ENCODE measurements around the gene LTA. TPM values are rescaled to one million over a fixed set of nuclear protein-coding genes. Genes with fewer than 3 reads are reported as not detected.

The LTA gene
- total and polyA plus RNA-seq, 8 donors = 0.05 to 1.3 (median 0.14) TPM; not detected in 4

GRCh38 chr6:31577579-31577966 lies 5.5 kb downstream of the LTA start:
- no peaks in the 10 kb centered on the region for H3K27me3 ChIP-seq
- no peaks in the 10 kb centered on the region for H3K9me3 ChIP-seq
- ATAC-seq (no peak), DNase-seq (no peak), FAIRE-seq (no peak)
- H3K27ac ChIP-seq = peak overlapping the region in 2 of 4 donors; percentile 51 to 68
- H3K36me3 ChIP-seq = no peaks in the 10 kb centered on the region
- intact Hi-C loops (cut with DNase I) = no loop called here
- 82 to 83% methylated on average over 3 of the region's 3 CpGs for WGBS, 2 donors
- no peak overlapping the region for H3K4me3 ChIP-seq
- TF ChIP-seq CTCF (IDR thresholded peaks at IDR 0.05) = no peak
- peaks cover 0 to 14% (median 12%) of the 10 kb centered on the region in 3 donors for H3K4me1 ChIP-seq

- FAIRE-seq (no peak), ATAC-seq (peak; percentile 23 to 57 (median 44)), DNase-seq (peak in 5 of 6 donors; percentile 55 to 66 (median 61))
- Histone ChIP-seq H3K27ac (peak overlapping the region in 2 of 4 donors; percentile 59 to 68), H3K36me3 (no peaks in the 10 kb centered on the region), H3K4me1 (peaks cover 0 to 14% (median 12%) of the 10 kb centered on the region in 3 donors), H3K4me3 (no peak overlapping the region), H3K27me3 (no peaks in the 10 kb centered on the region), H3K9me3 (no peaks in the 10 kb centered on the region)
- no peak for TF ChIP-seq CTCF (IDR thresholded peaks at IDR 0.05)
- intact Hi-C loops (cut with DNase I) = no loop called here
- 58 to 60% methylated on average over 12 of the region's 12 CpGs for WGBS, 2 donors
Measured at GRCh38 chr6:31578184-31579118, 6.4 kb downstream of the LTA start.

GRCh38 chr6:31579119-31579505 lies 7.0 kb downstream of the LTA start:
- WGBS, 2 donors = 94% methylated on average over 3 of the region's 3 CpGs
- no peak for TF ChIP-seq CTCF (IDR thresholded peaks at IDR 0.05)
- DNase-seq = no peak
- no peak for FAIRE-seq
- intact Hi-C loops (cut with DNase I) = no loop called here
- ATAC-seq = no peak
- Histone ChIP-seq H3K27me3 (no peaks in the 10 kb centered on the region), H3K4me1 (peaks cover 0 to 14% (median 12%) of the 10 kb centered on the region in 3 donors), H3K27ac (peak overlapping the region in 2 of 4 donors; percentile 59 to 68), H3K36me3 (no peaks in the 10 kb centered on the region), H3K4me3 (no peak overlapping the region), H3K9me3 (no peaks in the 10 kb centered on the region)

- Histone ChIP-seq H3K9me3 (no peaks in the 10 kb centered on the region), H3K27ac (no peak overlapping the region), H3K4me1 (peaks cover 0 to 14% (median 12%) of the 10 kb centered on the region in 3 donors), H3K36me3 (no peaks in the 10 kb centered on the region), H3K4me3 (peak overlapping the region in 1 of 4 donors; percentile 72), H3K27me3 (no peaks in the 10 kb centered on the region)
- DNase-seq (no peak), FAIRE-seq (no peak), ATAC-seq (no peak)
- intact Hi-C loops (cut with DNase I) = no loop called here
- TF ChIP-seq CTCF (IDR thresholded peaks at IDR 0.05) = no peak
- 90 to 95% methylated on average over 8 of the region's 8 CpGs for WGBS, 2 donors
Measured at GRCh38 chr6:31579546-31580437, 7.7 kb downstream of the LTA start.

Data from pancreas (tissue), 10 donors.